GM19240 (cell line): ENCODE data around the gene FGB.
A peak's percentile ranks its signal among the peaks of the same experiment; 100 is the strongest.

Experiments used
- DNase-seq: peaks from one replicate; pipeline ENCODE4 v3.0.0; 2011; ENCODE audit warnings: low spot score; ENCODE audit not compliant: insufficient read length

The FGB gene

GRCh38 chr4:154562697-154563254, at the start of gene FGB:
TSS of gene FGB (plus strand) at chr4:154563011. CDS start at chr4:154563019, 8 bp downstream.
- DNase-seq = no peak

- DNase-seq = no peak
Observed at GRCh38 chr4:154516318-154517029, 46.3 kb upstream of the FGB start.

- no peak for DNase-seq
Observed at GRCh38 chr4:154517591-154517990, 45.2 kb upstream of the FGB start.

- no peak for DNase-seq
Observed at GRCh38 chr4:154519214-154519613, 43.6 kb upstream of the FGB start.

GRCh38 chr4:154521607-154522006, 41.2 kb upstream of the FGB start:
- DNase-seq = no peak

- no peak for DNase-seq
Observed at GRCh38 chr4:154526151-154526550, 36.7 kb upstream of the FGB start.

- no peak for DNase-seq
Observed at GRCh38 chr4:154527308-154527707, 35.5 kb upstream of the FGB start.

- no peak for DNase-seq
Observed at GRCh38 chr4:154528869-154529268, 33.9 kb upstream of the FGB start.

GRCh38 chr4:154529728-154530519, 32.9 kb upstream of the FGB start:
- DNase-seq = no peak

GRCh38 chr4:154534296-154534695, 28.5 kb upstream of the FGB start:
- DNase-seq = no peak

GRCh38 chr4:154542271-154542879, 20.4 kb upstream of the FGB start:
- no peak for DNase-seq

GRCh38 chr4:154545689-154546088, 17.1 kb upstream of the FGB start:
- no peak for DNase-seq

GRCh38 chr4:154549894-154550790, 12.7 kb upstream of the FGB start, which contains the start of gene PLRG1:
TSS of gene PLRG1 (minus strand) at chr4:154550400. CDS start at chr4:154550308, 92 bp downstream.
- peak; percentile 74 for DNase-seq

- no peak for DNase-seq
Observed at GRCh38 chr4:154551872-154552686, 10.7 kb upstream of the FGB start.

GRCh38 chr4:154559141-154559493, 3.7 kb upstream of the FGB start:
- no peak for DNase-seq

- DNase-seq = no peak
Observed at GRCh38 chr4:154559494-154560418, 3.1 kb upstream of the FGB start.

GRCh38 chr4:154560419-154560801, 2.4 kb upstream of the FGB start:
- no peak for DNase-seq

GRCh38 chr4:154560824-154561231, 2.0 kb upstream of the FGB start:
- no peak for DNase-seq

GRCh38 chr4:154564311-154564710, 1.5 kb downstream of the FGB start:
- no peak for DNase-seq
